ENCODE data around the gene TBCD.
"Not testable (repeated sequence)": the region's sequence is repeated elsewhere in the genome, so short reads cannot be mapped to it uniquely, and the experiment has no call there.

The TBCD gene

DNA sequence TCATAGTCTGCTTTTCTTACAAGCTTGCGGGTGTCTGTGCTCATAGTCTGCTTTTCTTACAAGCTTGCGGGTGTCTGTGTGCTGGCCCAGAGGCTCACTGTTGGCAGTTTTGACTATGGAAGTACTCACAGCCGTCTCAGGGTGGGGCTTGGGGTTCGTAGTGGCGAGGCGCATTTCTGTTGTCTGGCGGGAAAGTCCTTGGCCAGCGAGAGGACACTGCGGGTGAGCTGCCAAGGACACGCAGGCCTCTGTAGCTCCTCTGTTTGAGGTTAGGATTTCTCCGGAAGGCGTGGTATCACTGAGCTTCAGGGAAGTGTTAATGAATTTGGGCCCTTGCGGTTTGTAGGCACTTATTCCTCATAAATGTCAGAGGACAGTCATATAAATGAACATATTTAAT lies 13.5 kb downstream of the TBCD start:
- Histone ChIP-seq H3K4me3 (ENCODE audit: low read length) (no peak overlapping the region), H4K20me1 (ENCODE audit: insufficient read depth, low read length) (no peaks in the 10 kb centered on the region), H3K4me2 (ENCODE audit: low read length) (no peak overlapping the region), H3K79me2 (ENCODE audit: low read length) (peaks cover 10% of the 10 kb centered on the region), H3K27ac (ENCODE audit: low read length) (no peak overlapping the region), H3K9me3 (ENCODE audit: insufficient read depth, low read length) (no peaks in the 10 kb centered on the region), H3K36me3 (replicated peaks; ENCODE audit: low read depth, low read length) (peaks cover 29% of the 10 kb centered on the region), H3K4me1 (ENCODE audit: low read length) (no peaks in the 10 kb centered on the region), H3K9ac (ENCODE audit: low read length) (no peak overlapping the region), H3K27me3 (ENCODE audit: low read depth, low read length) (no peaks in the 10 kb centered on the region), H2AFZ (ENCODE audit: low read depth, low read length) (no peak overlapping the region)
- no peak for TF ChIP-seq EZH2phosphoT487 (IDR thresholded peaks at IDR 0.05; ENCODE audit: low read depth)
- TF ChIP-seq, protein P1, sequence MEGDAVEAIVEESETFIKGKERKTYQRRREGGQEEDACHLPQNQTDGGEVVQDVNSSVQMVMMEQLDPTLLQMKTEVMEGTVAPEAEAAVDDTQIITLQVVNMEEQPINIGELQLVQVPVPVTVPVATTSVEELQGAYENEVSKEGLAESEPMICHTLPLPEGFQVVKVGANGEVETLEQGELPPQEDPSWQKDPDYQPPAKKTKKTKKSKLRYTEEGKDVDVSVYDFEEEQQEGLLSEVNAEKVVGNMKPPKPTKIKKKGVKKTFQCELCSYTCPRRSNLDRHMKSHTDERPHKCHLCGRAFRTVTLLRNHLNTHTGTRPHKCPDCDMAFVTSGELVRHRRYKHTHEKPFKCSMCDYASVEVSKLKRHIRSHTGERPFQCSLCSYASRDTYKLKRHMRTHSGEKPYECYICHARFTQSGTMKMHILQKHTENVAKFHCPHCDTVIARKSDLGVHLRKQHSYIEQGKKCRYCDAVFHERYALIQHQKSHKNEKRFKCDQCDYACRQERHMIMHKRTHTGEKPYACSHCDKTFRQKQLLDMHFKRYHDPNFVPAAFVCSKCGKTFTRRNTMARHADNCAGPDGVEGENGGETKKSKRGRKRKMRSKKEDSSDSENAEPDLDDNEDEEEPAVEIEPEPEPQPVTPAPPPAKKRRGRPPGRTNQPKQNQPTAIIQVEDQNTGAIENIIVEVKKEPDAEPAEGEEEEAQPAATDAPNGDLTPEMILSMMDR (IDR thresholded peaks at IDR 0.05; ENCODE audit: low read depth, low read length) = no peak

DNA sequence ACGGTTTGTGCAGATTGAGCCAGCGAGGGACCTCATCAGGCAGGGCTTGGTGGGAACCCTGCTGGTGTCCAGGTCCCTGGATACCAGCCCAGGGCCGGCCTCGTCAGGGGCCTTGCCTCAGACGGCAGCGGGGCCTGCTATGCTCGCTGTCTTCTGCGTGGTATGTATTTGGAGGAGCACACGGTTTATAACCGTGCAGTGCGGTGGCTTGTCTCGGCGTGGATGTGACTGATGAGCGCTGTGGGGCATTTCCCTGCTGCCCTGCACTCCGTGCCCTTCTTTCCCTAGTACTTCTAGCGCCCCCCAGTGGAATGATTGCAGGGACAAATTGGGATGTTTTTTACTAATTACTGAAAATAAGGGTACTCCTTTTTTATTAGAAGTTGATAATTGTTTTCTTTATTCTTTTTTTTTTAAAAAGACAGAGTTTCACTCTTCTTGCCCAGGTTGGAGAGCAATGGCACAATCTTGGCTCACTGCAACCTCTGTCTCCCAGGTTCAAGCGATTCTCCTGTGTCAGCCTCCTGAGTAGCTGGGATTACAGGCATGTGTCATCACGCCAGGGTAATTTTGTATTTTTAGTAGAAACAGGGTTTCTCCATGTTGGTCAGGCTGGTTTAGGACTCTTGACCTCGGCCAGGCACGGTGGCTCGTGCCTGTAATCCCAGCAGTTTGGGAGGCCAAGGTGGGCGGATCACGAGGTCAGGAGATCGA lies 15.3 kb downstream of the TBCD start:
- Histone ChIP-seq H3K9me3 (ENCODE audit: insufficient read depth, low read length) (no peaks in the 10 kb centered on the region), H3K79me2 (ENCODE audit: low read length) (peaks cover 6% of the 10 kb centered on the region; the same call in 1 of the 2 replicates), H3K9ac (ENCODE audit: low read length) (no peak overlapping the region), H3K4me1 (ENCODE audit: low read length) (no peaks in the 10 kb centered on the region), H3K36me3 (replicated peaks; ENCODE audit: low read depth, low read length) (peaks cover 32% of the 10 kb centered on the region), H3K27me3 (ENCODE audit: low read depth, low read length) (no peaks in the 10 kb centered on the region), H3K4me2 (ENCODE audit: low read length) (no peak overlapping the region), H3K4me3 (ENCODE audit: low read length) (no peak overlapping the region), H3K27ac (ENCODE audit: low read length) (no peak overlapping the region), H4K20me1 (ENCODE audit: insufficient read depth, low read length) (no peaks in the 10 kb centered on the region), H2AFZ (ENCODE audit: low read depth, low read length) (no peak overlapping the region)
- TF ChIP-seq, protein P1 (IDR thresholded peaks at IDR 0.05; ENCODE audit: low read depth, low read length) = peak; percentile 73
- TF ChIP-seq EZH2phosphoT487 (IDR thresholded peaks at IDR 0.05; ENCODE audit: low read depth) = no peak

DNA sequence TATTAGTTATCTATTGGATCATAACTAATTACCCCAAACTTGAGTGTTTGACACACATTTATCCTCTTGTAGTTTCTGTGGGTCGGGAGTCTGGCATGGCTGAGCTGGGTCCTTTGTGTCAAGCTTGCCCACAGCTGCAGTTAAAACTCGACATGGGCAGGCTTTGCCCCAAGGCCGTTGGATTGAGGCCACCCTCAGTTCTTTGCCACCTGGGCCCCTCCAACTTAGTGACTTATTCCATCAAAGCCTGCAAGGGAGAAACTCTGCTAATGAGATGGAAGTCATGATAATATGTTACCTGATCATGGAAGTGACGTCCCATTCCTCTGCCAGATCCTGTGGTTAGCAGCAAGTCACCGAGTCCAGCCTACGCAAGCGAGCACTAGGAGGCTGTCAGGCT lies 17.2 kb downstream of the TBCD start:
- peaks cover 29% of the 10 kb centered on the region for H3K36me3 ChIP-seq (replicated peaks; ENCODE audit: low read depth, low read length)
- no peaks in the 10 kb centered on the region for H3K9me3 ChIP-seq (ENCODE audit: insufficient read depth, low read length)
- no peaks in the 10 kb centered on the region for H3K79me2 ChIP-seq (ENCODE audit: low read length)
- no peak overlapping the region for H3K27ac ChIP-seq (ENCODE audit: low read length)
- H3K4me1 ChIP-seq (ENCODE audit: low read length) = no peaks in the 10 kb centered on the region
- no peak overlapping the region for H3K9ac ChIP-seq (ENCODE audit: low read length)
- no peak overlapping the region for H2AFZ ChIP-seq (ENCODE audit: low read depth, low read length)
- TF ChIP-seq, protein P1 (IDR thresholded peaks at IDR 0.05; ENCODE audit: low read depth, low read length) = no peak
- no peak for TF ChIP-seq EZH2phosphoT487 (IDR thresholded peaks at IDR 0.05; ENCODE audit: low read depth)
- H3K4me2 ChIP-seq (ENCODE audit: low read length) = no peak overlapping the region
- H3K4me3 ChIP-seq (ENCODE audit: low read length) = no peak overlapping the region
- no peaks in the 10 kb centered on the region for H3K27me3 ChIP-seq (ENCODE audit: low read depth, low read length)
- H4K20me1 ChIP-seq (ENCODE audit: insufficient read depth, low read length) = no peaks in the 10 kb centered on the region

DNA sequence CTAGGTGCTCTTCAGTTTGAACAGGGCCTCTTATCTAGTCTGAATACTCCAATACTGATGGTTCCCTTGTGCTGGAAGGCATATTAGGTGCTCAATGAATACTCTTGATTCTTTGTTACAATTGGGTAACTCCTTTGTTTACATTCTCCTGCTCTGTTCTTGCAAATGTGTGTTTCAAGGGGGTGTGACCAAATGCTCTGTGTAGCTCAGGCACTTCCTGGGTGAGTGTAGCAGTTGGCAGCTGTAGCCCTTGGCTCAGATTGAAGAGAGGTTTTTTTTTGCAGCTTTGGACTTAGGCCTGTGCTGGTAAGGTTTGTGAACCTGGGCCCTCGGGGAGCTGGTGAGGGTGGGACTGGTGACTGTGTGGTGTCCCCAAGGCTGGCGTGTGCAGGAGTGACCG lies 20.2 kb downstream of the TBCD start:
- no peaks in the 10 kb centered on the region for H3K4me1 ChIP-seq (ENCODE audit: low read length)
- no peaks in the 10 kb centered on the region for H3K9me3 ChIP-seq (ENCODE audit: insufficient read depth, low read length)
- no peak overlapping the region for H3K4me3 ChIP-seq (ENCODE audit: low read length)
- no peak overlapping the region for H3K4me2 ChIP-seq (ENCODE audit: low read length)
- H3K79me2 ChIP-seq (ENCODE audit: low read length) = no peaks in the 10 kb centered on the region
- H2AFZ ChIP-seq (ENCODE audit: low read depth, low read length) = no peak overlapping the region
- H3K27ac ChIP-seq (ENCODE audit: low read length) = no peak overlapping the region
- peaks cover 33% of the 10 kb centered on the region for H3K36me3 ChIP-seq (replicated peaks; ENCODE audit: low read depth, low read length)
- TF ChIP-seq EZH2phosphoT487 (IDR thresholded peaks at IDR 0.05; ENCODE audit: low read depth) = no peak
- TF ChIP-seq, protein P1 (IDR thresholded peaks at IDR 0.05; ENCODE audit: low read depth, low read length) = no peak
- no peaks in the 10 kb centered on the region for H3K27me3 ChIP-seq (ENCODE audit: low read depth, low read length)
- no peak overlapping the region for H3K9ac ChIP-seq (ENCODE audit: low read length)
- H4K20me1 ChIP-seq (ENCODE audit: insufficient read depth, low read length) = no peaks in the 10 kb centered on the region

DNA sequence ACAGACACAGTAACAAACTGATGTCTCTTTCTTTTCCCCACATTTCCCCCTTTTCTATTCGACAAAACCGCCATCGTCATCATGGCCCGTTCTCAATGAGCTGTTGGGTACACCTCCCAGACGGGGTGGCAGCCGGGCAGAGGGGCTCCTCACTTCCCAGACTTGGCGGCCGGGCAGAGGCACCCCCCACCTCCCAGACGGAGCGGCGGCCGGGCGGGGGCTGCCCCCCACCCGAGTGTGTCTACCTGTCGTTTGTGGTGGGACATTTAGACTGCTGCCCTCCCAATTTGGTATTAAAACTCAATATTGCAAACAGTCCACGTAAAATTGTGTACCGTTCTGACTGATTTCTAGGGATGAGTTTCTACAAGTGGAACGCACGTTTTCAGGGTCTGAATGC lies 22.6 kb downstream of the TBCD start:
- Histone ChIP-seq H3K36me3 (replicated peaks; ENCODE audit: low read depth, low read length) (peaks cover 17% of the 10 kb centered on the region), H3K4me2 (ENCODE audit: low read length) (peak overlapping the region; percentile 6; the same call in 1 of the 2 replicates)
- not testable (repeated sequence) for H4K20me1 ChIP-seq (ENCODE audit: insufficient read depth, low read length); H3K9ac ChIP-seq (ENCODE audit: low read length); H3K27me3 ChIP-seq (ENCODE audit: low read depth, low read length); H3K9me3 ChIP-seq (ENCODE audit: insufficient read depth, low read length); H3K4me1 ChIP-seq (ENCODE audit: low read length); H3K4me3 ChIP-seq (ENCODE audit: low read length); H3K27ac ChIP-seq (ENCODE audit: low read length); H3K79me2 ChIP-seq (ENCODE audit: low read length); H2AFZ ChIP-seq (ENCODE audit: low read depth, low read length)

Measured in OCI-LY3 (cell line).